HG03066 (cell line): ENCODE results near the gene NUDT17.

ENCODE experiments used
- ATAC-seq: cut with Tn5 transposase; IDR thresholded peaks from one replicate; pipeline ENCODE4 v1.9.1; 2021; ENCODE audit warnings: low read depth; ENCODE audit not compliant: unreplicated experiment

Gene NUDT17

DNA sequence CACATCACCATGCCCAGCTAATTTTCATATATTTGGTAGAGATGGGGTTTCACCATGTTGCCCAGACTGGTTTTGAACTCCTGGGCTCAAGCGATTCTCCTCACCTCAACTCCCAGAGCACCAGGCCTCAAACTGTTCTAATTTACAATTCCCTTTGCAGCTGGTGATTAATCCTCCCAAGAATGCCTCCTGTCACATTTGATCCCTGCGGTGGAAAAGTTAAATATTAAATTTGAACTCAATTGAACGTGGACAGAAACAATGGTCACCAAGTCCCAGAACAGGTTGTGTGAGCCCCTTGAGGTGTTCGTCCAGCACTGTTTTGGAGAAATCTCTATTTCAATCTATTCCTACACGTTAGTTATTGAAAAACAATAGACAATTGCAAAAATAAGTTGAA, 42.2 kb downstream of the NUDT17 start:
- ATAC-seq, result no peak

DNA sequence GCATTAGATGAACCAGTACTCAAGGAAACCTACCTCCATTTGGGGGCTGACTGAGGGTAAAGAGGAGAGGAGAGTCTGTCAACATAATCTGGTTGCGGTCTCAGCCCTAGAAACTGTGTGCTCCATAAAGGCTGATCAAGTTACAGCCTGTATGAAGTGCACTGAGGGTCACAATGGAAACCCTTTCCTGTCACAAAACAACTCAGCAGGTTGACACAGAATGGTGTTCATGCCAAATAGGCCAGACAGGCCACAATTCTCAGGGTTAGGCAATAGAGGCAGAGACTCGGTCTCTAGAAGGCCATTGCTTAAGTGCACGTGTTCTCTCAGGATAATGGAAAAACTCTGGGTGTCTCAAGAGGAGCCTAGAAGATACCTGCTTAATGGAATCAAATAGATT, 44.3 kb downstream of the NUDT17 start:
- ATAC-seq, result no peak

DNA sequence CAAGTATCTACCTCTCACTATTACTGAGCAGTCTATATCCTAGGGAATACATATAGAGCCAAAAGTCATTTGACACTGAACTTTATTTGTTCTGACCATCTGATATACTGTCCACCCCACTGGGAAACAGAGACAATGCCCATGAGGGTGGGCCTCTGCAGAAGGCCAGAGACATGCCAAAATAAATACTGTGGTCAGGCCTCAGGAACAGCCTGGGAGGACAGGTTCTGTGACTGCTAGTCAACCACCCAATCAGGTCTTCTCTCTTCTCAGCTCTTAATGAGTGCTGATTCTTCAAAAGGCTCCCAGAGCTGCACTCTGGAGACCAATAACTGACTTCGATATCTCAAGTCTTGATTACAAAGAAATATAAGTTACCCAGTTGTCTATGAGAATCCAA, 45.7 kb downstream of the NUDT17 start:
- no peak for ATAC-seq

- ATAC-seq, result no peak
These were observed 46.4 kb downstream of the NUDT17 start for GRCh38 chr1:145891587-145892485.

DNA sequence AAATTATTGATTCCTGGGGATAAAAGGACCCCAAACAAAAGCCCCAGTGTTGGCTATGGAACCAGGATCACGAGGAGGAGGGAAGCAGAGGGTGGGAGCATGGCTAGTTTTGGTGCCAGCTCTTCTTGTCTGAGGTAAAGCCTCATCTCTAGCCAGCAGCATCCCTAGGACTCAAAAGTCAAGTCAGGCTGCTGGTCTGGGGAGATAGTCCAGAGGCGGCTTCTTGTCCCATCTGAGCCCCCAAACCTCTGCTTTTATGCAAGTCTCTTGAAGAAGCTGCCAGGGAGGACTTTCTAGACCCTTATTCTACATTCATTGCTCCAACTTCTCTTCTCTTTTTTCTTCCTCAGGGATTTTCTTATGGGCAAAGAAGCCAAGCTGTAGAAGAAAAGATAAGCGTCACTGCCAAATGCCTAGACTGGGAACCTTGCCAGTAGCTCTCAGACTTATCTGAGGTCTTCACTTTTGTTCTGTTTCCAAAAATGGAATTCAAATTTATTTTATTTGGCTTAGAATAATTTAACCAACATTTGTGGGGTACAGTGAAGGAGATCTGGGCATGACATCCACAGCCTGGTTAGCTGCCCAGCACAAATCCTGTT, 47.2 kb downstream of the NUDT17 start:
- no peak for ATAC-seq

DNA sequence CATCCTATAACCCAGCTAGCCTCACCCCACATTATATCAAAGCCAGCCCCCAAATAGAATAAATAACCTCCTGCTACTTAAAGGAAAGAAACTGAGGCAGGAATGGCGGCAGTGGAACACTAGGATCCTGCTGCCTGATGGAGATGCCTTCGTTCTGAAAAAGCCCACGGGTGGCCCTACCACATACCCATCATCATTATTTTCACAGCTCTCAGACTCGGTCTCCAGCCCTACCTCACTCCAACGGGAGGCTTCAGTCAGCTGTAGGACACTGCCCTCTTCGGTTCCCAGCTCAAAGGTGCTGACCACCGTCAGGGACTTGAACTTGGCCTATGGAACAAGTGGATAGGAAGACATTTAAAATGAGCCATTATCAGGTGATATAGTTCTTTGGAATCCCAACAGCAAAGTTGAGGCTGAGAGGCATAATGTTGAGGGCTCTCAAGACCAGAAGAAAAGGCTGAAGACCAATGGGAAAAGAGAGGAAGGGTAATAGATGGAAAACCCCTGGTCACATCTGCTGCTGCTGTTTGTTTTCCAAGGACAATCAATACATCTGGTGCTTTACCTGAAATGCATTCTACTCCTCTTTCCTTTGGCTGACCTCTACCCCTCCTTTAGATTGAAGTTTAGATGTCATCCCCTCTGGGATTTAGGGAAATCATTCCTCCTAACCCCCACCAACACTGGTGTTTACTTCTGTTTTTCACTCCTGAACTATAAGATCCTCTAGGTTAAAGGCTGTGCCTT, 48.1 kb downstream of the NUDT17 start:
- no peak for ATAC-seq

- no peak for ATAC-seq
These were observed 50.0 kb downstream of the NUDT17 start for GRCh38 chr1:145895471-145895870.

DNA sequence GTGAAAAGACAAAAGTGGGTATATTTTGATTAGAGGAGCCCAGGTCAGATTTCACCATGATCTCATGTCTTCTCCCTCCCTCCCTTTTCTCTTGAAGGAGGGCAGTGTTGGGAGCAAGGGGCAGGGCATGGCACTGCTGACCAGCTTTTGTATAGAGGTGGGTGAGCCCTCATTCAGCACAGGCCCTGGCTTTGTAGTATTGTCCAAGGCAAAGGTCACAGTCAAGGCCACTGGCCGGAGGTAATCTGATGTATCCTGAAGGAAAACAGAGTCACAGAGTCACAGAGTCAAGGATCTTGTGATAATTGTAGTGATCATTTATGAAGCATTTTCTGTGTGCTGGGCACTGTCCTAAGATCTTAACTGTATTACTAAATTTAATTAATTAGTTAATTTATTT, 52.5 kb downstream of the NUDT17 start:
- ATAC-seq, result no peak
